ENCODE results near the gene DCAF12.

- no peak for TF ChIP-seq NR3C1 (IDR thresholded peaks at IDR 0.05)
- no peak for TF ChIP-seq POLR2A (IDR thresholded peaks at IDR 0.05; ENCODE audit: low read length)
- TF ChIP-seq HDAC2 (IDR thresholded peaks at IDR 0.05) = no peak
- TF ChIP-seq RNF2 (IDR thresholded peaks at IDR 0.05; ENCODE audit: borderline replicate concordance, low read depth) = no peak
- no peak for TF ChIP-seq CTCF (IDR thresholded peaks at IDR 0.05)
- no peak for TF ChIP-seq MAX (IDR thresholded peaks at IDR 0.05)
- no peak for TF ChIP-seq REST (IDR thresholded peaks at IDR 0.05)
- TF ChIP-seq HOXA7 (CRISPR knock-in tag; IDR thresholded peaks at IDR 0.05) = no peak
Measured at GRCh38 chr9:34086864-34087263, 39.6 kb downstream of the DCAF12 start.
